NCI-H524 (cell line): Measurements from ENCODE around the gene DNAL4.
A peak's percentile ranks its signal among the peaks of the same experiment; 100 is the strongest.
"Not testable (repeated sequence)": the region's sequence is repeated elsewhere in the genome, so short reads cannot be mapped to it uniquely, and the experiment has no call there.

Experiments
- DNase-seq, 2 experiments: peaks; one replicate each; lab custom pipeline; 2025; lab: John Stamatoyannopoulos, UW

The DNAL4 gene

DNA sequence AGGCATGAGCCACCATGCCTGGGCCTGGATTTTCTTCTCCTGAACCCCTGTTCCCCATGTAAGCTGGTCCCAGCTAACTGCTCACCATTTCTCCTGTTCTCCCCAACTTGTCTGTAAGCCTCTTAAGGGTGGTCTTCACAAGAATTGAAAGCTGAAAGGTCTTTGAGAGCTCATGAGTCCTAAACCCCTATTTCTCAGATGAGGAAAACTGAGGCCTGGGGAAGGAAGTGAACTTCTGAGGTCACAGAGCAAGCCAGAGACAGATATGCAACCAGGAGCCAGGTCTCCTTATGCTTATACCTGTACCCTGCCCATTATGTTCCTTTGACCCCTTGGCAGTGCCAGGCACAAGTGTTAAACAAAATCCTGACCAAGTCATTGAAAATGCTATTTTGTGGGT is 33.6 kb upstream of the DNAL4 start:
- no peak for DNase-seq

DNA sequence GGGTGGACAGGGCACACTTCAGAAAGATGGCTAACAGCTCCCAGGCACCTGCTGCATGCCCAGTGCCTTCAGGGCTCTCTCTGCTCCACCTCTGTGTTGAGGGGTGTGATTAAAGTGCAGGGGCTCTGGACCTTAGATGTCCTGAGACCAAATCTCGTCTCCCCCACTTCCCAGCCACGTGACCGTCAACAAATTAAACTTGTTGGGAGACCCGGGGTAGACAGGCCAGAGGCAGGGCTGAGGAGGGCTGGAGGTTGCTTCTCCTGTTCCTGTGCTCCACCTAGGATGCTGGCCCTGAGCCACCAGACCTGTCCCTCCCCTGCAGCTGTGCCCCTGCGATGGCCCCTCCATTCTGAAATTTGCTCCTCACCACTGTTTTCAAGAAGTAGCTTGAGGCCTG is 32.9 kb upstream of the DNAL4 start:
- no peak for DNase-seq

GRCh38 chr22:38826386-38826785 is 32.4 kb upstream of the DNAL4 start:
- no peak for DNase-seq

GRCh38 chr22:38824585-38824984 is 30.6 kb upstream of the DNAL4 start:
- no peak for DNase-seq

GRCh38 chr22:38823637-38824036 is 29.7 kb upstream of the DNAL4 start:
- no peak for DNase-seq

GRCh38 chr22:38823076-38823475 is 29.1 kb upstream of the DNAL4 start:
- no peak for DNase-seq

- peak in 1 of 2 experiments; percentile 72 for DNase-seq
These were observed 26.1 kb upstream of the DNAL4 start for GRCh38 chr22:38820020-38820419.

DNA sequence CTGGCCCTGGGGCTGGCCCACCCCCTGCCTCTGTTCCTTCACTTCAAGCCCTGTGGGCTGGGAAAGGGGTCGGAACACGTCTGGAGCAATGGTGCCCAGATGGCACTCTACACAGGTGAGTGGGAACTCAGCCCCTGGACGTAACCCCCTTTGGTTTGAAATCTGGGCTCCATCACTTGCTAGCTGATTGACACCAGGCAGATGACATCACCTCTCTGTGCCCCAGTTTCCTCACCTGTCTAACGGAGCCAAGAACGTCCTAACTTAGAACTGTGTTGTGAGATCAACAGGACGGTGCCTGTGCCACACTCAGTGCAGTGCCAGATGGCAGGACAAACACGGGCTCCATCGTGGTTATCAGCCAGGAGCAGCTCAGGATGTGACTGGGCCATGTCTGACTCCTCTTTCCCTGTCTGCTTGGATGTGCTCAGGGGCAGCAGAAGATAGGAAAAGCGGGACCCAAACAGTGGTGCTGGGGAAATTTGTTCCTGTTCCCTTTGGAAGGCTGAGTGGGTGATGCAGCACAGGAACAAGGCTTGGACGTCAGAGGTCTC is 25.5 kb upstream of the DNAL4 start:
- no peak for DNase-seq

DNA sequence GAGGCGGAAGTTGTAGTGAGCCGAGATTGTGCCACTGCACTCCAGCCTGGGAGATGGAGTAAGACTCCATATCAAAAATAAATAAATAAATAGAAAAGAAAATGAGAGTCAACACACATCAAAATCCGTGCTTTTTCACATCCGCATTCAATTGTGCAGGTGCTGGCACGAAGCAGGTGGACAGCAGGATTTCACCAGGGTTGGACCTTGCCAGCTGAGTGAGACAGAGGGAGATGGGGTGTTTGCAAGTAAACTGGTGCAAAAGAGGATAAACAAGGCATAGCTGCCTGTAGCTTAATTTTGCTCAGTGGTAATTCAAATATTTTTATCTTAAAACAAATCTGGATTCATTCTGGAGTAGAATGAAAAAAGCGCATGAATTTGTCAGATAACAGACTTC is 23.3 kb upstream of the DNAL4 start:
- DNase-seq = no peak

GRCh38 chr22:38815842-38816241 is 21.9 kb upstream of the DNAL4 start:
- no peak for DNase-seq

GRCh38 chr22:38811241-38811640 is 17.3 kb upstream of the DNAL4 start:
- DNase-seq = no peak

DNA sequence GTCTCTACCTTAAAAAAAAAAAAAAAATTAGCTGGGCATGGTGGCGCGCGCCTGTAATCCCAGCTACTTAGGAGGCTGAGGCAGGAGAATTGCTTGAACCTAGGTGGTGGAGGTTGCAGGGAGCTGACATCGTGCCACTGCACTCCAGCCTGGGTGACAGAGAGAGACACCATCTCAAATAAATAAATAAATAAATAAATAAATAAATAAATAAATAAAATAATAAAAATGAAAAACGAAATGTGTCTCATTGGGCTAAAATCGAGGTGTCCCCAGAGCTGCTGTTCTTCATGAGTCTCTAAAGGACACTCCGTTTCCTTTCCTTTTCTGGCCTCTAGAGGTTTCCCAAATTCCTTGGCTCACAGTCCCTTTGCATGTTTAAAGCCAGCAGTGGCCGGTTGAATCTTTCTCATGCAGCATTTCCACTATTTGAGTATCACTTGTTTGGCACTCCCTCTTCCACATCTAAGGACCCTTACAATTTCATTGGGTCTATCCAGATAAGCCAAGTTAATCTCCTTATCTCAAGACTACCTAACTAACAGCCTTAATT is 11.2 kb upstream of the DNAL4 start:
- not testable (repeated sequence) for DNase-seq

DNA sequence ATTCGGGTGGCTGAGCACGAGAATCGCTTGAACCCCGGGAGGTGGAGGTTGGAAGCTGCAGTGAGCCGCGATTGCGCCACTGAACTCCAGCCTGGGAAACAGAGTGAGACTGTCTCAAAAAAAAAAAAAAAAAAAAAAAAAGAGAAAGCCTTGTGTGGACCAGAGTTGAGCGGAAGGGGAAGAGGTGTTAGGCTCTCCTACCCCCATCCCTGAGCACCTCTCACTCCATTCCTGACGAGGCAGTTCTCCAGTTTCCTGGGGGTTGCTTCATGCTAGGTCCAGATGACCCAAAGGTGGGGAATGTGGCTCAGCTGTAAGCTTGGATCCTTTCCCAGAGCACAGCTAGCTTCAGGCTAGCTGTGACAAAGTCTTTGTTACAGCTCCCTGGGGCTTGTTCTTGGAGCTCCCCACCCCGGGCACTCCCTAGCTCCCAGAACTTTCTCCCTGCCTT is 8.8 kb upstream of the DNAL4 start:
- DNase-seq = no peak

DNA sequence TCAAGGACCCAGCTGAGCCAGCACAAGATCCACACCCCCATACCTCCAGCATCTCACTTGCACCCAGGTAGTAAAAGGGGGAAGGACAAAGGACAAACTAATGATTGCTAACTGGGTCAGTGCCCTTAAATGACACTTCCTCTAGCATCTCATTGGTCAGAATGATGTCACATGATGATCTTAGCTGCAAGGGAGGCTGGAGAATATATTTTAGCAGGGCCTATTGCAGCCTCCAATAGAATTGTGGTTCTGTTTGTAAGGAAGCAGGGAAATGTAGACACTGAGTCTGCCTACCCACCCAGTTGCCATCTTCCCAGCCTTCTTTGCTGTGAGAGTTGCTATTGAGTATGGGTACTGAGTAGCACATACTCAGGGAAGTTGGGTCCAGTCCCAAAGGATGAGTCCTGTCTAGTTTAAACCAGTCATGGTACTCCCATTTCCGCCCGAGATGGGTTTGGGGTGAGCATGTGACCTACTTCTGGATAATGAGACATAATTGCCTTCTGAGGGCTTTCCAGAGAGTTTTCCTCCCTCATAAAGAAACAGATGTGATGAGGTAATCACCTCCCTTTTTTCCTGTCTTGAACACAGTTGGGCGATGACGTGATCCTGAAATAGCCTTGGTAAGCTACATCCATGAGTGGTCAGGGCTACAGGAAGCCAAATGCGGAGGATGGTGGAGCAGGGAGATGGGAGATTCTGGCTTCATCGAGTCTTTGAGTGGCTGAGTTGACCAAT is 5.5 kb upstream of the DNAL4 start:
- peak in 1 of 2 experiments; percentile 41 for DNase-seq

DNA sequence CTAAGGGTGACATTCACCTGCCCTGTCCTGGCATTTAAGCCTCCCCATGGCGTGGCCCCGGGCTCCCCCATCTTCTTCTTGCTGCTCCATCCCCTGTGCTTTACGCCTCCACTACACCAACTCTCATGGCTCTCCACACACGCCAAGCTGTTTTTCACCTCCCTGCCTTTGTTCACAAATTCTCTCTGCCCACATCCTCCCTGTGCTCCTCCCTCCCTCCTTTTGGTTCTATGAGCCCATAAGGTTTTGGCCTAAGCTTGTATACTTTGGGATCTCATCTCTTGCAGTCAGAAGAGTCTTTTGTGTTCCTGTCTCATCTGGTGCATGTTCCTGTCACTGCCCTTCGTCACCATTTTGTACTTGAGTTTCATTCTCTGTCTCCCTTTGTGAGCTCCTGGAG is 4.6 kb upstream of the DNAL4 start:
- no peak for DNase-seq

DNA sequence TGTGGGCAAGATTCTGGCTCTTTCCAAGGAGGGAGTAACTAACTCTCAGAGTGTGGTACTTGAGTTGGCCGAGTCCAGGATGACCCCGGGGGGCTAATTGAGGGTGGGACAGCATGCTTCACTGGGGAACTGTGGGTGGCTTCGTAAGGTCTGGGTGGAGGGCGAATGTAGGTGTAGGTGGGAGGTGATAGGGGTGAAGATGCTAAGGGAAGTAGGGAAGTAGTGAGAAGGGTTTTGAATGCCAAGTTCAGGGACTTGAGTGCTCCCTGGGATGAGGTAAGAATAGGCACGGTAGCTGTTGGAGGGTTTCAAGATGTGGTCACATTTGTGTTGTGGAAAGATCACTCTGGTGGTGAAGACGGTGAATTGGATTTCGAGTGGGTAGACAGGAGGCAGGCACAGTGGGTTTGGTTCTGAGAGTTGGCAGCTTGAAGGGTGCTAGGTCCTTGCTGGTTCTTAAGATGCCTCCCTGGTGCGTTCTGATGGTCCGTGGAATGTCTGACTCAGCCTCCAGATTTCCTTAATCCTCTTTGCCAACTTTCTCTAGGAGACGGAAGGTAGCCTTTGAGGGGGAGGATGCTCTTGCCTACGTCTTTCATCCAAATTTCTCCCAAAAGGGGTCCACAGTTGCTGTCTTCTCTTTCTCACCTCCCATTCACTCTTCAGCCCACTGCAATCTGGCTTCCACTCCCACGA is 2.5 kb upstream of the DNAL4 start:
- no peak for DNase-seq

DNA sequence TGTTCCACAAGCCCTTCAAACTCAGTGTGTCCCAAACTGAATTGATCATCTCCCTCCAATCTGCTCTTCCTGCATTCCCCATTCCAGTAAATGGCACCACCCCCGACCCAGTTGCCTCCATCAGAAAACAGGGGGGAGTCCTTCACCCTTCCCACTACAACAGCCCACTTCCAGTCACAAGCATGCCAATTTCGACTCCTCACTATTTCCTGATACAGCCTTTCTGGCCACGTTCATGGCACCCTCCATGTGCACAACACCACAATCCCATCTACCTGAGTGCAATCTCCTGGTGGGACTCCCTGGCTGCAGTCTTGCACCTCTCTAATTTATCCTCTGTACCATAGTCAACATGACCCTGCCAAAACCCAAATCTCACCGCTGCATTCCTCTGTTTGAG is 1.6 kb upstream of the DNAL4 start:
- DNase-seq = no peak

DNA sequence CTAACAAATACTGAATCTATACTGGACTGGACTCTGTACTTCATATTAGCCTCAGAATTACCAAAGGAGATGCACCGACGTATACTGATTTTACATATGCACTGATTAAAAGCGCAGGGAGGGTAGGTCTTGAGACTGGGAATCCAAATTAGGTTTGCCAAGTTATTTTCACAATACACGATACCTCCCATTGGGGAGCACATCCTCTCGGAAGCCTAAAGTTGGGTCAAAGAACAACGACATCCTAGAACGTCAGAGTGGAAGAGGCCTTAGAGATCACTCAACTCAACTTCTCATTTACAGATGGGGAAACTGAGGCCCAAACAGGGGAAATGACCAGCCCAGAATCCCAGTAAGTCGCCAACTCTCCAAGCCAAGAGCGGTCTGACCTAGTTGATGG is 626 bp downstream of the DNAL4 start:
- no peak for DNase-seq

DNA sequence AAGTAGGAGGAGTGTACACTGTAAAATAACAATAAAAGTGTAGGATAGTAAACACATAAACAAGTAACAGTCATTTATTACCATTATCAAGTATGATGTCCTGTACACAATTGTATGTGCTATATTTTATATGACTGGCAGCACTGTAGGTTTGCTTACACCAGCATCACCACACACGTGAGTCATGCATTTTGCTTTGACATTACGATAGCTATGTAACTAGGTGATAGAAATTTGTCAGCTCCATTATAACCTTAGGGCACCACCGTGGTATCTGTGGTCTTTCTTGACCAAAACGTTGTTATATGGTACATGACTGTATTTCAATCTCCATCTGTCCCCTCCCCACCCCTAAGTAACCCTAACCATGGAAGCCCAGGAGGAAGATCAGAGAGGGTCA is 1.1 kb downstream of the DNAL4 start:
- DNase-seq = no peak

- no peak for DNase-seq
These were observed 4.3 kb downstream of the DNAL4 start for GRCh38 chr22:38789606-38790005.

DNA sequence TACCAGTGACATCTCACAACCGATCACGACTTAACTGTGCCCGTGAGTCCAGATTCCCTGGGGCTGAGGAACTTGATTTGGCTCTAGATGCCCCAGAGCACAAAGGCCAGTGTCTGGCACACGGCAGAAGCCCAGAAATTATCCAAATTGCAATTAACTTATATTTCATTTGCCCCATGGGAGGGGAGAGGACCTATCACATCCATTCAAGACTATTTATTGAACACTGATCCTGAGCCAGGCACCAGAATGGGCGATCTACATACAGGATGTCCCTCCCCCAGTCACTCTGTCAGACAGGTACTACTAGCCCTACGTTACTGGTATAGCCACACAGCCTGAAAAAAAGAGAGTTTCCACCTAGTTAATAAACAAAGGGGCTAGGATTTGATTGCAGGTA is 5.1 kb downstream of the DNAL4 start:
- no peak for DNase-seq

DNA sequence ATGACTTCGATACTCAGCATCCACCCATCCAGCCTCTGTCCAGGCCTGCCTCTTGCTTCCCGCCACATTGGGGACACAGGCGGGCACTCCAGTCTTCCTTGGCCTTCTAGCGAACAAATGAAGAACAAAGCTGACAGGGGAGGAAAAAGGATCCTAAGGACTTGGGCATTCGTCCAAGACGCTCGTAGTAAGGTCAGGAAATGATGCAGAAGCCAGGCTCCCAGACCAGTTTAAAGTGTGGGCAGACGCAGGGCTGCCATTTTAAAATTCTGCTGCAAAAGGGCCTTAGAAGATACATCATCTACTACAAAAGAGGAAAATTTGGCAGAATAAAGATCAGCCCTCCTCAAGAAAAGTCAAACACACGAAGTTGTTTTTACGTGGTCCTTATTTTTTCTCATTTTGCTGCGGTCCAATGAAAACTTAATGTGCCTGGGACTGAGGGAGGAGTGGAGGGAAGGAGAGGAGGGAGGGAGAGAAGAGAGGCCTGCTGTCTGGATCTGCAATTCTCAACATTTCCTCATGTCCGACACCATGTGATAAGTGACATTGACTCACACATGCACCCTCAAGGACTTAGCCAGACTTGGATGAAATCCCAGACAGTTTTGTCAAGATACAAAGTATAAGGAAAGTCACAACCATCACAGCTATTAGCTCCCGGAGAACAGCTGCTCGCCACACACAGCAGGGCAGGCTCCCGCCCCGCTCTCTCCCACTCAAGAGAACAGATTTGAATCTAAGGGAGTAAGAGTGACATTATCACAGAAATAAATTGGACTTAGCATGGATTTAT is 5.7 kb downstream of the DNAL4 start:
- peak; percentile 86 to 93 for DNase-seq
